ENCODE measurements around the gene DUS2. TPM values are rescaled to one million over a fixed set of nuclear protein-coding genes. Genes with fewer than 3 reads are reported as not detected.

The DUS2 gene
- total RNA-seq, 4 donors from 2014 or later: 7.2 to 15.0 (median 8.7) TPM

DNA sequence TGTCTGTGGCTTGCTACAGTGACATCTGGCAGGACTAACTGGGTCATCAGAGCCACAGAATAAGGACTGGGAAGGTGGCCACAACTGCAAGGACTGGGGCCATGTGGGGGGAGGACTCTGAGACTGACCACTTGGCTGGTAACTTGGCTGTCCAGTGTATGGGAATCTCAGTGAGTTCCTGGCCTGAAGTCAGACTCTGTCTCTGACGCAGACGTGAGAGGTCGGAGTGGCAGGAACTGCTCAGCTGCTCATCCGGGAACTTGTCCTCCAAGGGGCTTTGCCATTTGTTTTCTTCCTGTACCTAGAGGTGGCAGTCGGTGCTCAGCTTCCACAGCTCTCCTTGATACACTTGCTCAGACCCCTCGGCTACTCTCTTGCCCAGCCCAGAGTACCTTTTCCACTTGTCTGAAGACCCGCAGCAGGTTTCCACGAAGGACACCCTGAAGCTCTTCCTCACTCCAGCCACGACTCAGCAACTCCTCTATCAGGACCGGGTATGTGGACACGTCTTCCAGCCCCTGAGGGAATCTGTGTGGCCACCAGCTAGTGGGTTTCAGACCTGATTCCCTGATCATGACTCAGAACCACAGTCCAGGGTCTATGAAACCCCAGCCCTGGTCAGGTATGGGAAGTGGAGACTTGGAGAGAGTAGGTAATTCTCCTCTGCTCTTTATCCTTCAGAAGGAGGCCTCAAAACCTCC is 35.5 kb upstream of the DUS2 start:
- Histone ChIP-seq H3K4me1 (peaks cover 0 to 20% (median 0%) of the 10 kb centered on the region in 3 donors), H3K27ac (no peak overlapping the region), H3K4me3 (no peak overlapping the region), H3K9me3 (no peaks in the 10 kb centered on the region), H3K36me3 (no peaks in the 10 kb centered on the region), H3K27me3 (peaks cover 3% of the 10 kb centered on the region)
- ATAC-seq: no peak
- 38 to 100% methylated on average over 1 to 2 of the region's 11 CpGs for WGBS, 2 donors (ENCODE audit: low coverage in 1 of 2)
- TF ChIP-seq EP300 (IDR thresholded peaks at IDR 0.05): no peak
- no peak for TF ChIP-seq POLR2A (IDR thresholded peaks at IDR 0.05)
- TF ChIP-seq, protein P1, sequence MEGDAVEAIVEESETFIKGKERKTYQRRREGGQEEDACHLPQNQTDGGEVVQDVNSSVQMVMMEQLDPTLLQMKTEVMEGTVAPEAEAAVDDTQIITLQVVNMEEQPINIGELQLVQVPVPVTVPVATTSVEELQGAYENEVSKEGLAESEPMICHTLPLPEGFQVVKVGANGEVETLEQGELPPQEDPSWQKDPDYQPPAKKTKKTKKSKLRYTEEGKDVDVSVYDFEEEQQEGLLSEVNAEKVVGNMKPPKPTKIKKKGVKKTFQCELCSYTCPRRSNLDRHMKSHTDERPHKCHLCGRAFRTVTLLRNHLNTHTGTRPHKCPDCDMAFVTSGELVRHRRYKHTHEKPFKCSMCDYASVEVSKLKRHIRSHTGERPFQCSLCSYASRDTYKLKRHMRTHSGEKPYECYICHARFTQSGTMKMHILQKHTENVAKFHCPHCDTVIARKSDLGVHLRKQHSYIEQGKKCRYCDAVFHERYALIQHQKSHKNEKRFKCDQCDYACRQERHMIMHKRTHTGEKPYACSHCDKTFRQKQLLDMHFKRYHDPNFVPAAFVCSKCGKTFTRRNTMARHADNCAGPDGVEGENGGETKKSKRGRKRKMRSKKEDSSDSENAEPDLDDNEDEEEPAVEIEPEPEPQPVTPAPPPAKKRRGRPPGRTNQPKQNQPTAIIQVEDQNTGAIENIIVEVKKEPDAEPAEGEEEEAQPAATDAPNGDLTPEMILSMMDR (IDR thresholded peaks at IDR 0.05): no peak
- TF ChIP-seq POLR2AphosphoS5 (IDR thresholded peaks at IDR 0.05): no peak

DNA sequence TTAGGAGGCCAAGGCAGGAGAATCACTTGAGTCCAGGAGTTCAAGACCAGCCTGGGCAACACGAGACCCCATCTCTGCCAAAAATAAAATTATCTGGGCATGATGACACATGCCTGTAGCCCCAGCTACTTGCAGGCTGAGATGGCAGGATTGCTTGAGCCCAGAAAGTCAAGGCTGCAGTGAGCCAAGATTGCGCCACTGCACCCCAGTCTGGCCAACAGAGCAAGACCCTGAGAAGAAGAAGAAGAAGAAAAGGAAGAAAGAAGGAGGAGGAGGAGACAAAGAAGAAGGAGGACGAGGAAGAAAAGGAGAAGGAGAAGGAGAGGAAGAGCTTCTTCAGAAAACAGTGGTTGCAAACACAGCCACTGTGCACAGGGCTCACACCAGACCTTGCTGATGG is 34.4 kb upstream of the DUS2 start:
- no peaks in the 10 kb centered on the region for H3K9me3 ChIP-seq
- H3K27ac ChIP-seq: no peak overlapping the region
- H3K36me3 ChIP-seq: no peaks in the 10 kb centered on the region
- ATAC-seq: no peak
- TF ChIP-seq, protein P1 (IDR thresholded peaks at IDR 0.05): no peak
- TF ChIP-seq EP300 (IDR thresholded peaks at IDR 0.05) (no peak), POLR2A (IDR thresholded peaks at IDR 0.05) (no peak), POLR2AphosphoS5 (IDR thresholded peaks at IDR 0.05) (no peak)
- 68 to 83% methylated on average over 2 to 3 of the region's 3 CpGs for WGBS, 2 donors (ENCODE audit: low coverage in 1 of 2)
- no peak overlapping the region for H3K4me3 ChIP-seq
- peaks cover 0 to 30% (median 8%) of the 10 kb centered on the region in 3 donors for H3K4me1 ChIP-seq
- H3K27me3 ChIP-seq: no peaks in the 10 kb centered on the region

DNA sequence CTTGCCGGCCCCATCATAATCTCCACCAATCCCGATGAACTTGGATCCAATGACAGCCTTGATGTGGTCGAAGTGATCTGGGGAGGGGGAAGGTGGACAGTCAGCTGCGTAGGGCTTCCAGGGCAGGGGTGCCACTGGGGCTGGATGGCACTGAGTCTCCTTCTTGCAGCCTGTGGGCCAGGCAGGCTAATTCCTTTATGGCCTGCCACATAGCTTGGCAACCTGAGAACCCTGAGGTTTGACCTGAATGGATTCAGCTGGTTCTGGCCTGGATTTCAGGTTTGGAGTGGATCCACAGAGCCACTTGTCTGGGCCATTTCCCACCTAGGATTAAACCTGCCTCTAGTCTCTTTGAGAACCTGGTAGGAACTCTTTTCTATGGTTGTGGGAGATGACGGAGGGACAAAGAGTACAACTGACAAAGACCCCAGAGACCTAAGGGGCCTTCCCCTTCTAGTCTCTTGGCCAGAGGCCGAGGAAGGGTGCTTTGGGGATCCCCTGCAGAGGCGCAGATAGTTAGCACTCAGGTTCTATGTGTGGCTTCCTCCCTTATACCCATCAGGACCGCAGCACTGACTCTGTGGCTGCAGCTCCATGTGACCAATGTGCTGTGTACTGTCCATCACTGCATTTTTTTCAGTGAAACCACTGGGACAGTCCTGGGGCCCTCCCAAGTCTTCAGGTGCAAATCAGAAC is 33.6 kb upstream of the DUS2 start:
- H3K9me3 ChIP-seq: no peaks in the 10 kb centered on the region
- no peaks in the 10 kb centered on the region for H3K27me3 ChIP-seq
- 83% methylated on average over 3 of the region's 8 CpGs; no CpG with 5 or more reads in 1 of the 2 donors for WGBS, 2 donors (ENCODE audit: low coverage in 1 of 2)
- H3K36me3 ChIP-seq: no peaks in the 10 kb centered on the region
- H3K4me3 ChIP-seq: no peak overlapping the region
- peaks cover 0 to 29% (median 10%) of the 10 kb centered on the region in 3 donors for H3K4me1 ChIP-seq
- TF ChIP-seq EP300 (IDR thresholded peaks at IDR 0.05): no peak
- no peak for ATAC-seq
- no peak overlapping the region for H3K27ac ChIP-seq

DNA sequence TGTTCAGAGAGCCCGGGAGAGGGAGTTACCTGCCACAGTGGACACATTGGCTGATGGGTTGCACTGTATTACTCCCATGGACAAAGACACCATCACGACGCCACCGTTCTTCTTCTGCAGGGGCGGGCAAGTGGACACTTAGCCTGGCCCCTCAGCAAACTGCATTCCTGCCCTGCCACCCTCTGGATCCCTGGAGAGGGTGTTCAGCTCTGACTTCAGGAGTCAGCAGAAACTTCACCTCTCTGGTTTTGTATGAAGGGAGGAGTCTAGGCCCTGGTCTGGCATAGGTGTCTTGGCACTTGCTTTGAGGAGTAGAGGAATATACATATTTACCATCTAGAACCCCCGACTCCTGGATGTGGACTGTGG is 33.1 kb upstream of the DUS2 start:
- TF ChIP-seq EP300 (IDR thresholded peaks at IDR 0.05) (no peak), POLR2A (IDR thresholded peaks at IDR 0.05) (no peak), POLR2AphosphoS5 (IDR thresholded peaks at IDR 0.05) (no peak)
- TF ChIP-seq, protein P1 (IDR thresholded peaks at IDR 0.05): no peak
- Histone ChIP-seq H3K27ac (no peak overlapping the region), H3K4me3 (no peak overlapping the region), H3K27me3 (no peaks in the 10 kb centered on the region), H3K36me3 (no peaks in the 10 kb centered on the region), H3K9me3 (no peaks in the 10 kb centered on the region), H3K4me1 (peaks cover 0 to 24% (median 10%) of the 10 kb centered on the region in 3 donors)
- no peak for ATAC-seq
- WGBS, 2 donors (ENCODE audit: low coverage in 1 of 2): 32 to 89% methylated on average over 1 to 3 of the region's 6 CpGs

DNA sequence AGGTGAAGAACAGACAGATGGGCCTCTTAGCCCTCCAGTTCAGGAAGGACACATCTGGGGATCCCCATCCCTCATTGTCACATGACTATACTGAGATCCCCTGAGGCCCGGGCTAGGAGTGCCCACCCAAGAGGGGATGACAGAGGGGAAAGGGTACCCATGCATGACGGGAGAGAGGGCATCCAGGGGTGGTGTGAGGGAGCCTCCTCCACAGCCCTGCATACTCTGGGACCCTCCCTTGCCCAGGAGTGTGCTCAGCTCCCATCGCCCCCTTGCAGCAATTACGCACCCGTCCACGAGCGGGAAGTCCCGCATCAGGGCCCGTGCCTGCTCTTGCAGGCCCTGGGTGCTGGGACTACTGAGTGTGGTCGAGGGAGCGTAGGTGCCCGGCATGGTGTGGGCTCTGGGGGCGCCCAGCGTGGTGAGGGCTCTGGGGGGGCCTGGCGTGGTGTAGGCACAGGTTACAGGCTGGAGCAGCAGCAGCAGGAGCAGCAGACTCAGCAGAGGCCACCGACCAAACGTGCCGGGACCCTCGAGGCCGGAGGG is 30.4 kb upstream of the DUS2 start:
- no peak overlapping the region for H3K4me3 ChIP-seq
- no peaks in the 10 kb centered on the region for H3K36me3 ChIP-seq
- no peak for TF ChIP-seq POLR2AphosphoS5 (IDR thresholded peaks at IDR 0.05)
- TF ChIP-seq, protein P1 (IDR thresholded peaks at IDR 0.05): no peak
- TF ChIP-seq POLR2A (IDR thresholded peaks at IDR 0.05): no peak
- TF ChIP-seq EP300 (IDR thresholded peaks at IDR 0.05): no peak
- no peaks in the 10 kb centered on the region for H3K27me3 ChIP-seq
- 75 to 83% methylated on average over 2 of the region's 20 CpGs for WGBS, 2 donors (ENCODE audit: low coverage in 1 of 2)
- peak overlapping the region in 3 of 4 donors; percentile 53 to 78 (median 70) for H3K27ac ChIP-seq
- no peaks in the 10 kb centered on the region for H3K9me3 ChIP-seq
- H3K4me1 ChIP-seq: peaks cover 0 to 17% (median 10%) of the 10 kb centered on the region in 3 donors
- no peak for ATAC-seq

Measured in gastroesophageal sphincter (tissue), 4 donors.